Pancreas (tissue), 10 donors: Measurements from ENCODE around the gene ZBTB48. TPM values are rescaled to one million over a fixed set of nuclear protein-coding genes. Genes with fewer than 3 reads are reported as not detected.

Experiments
- ATAC-seq, 4 donors: fragments of 200-7000 bp; cut with Tn5 transposase; one replicate each; pipeline versions ENCODE4 v1.8.0 to v1.9.1; 2020; ENCODE audit warnings: mild to moderate bottlenecking in 4 of 4, moderate library complexity in 4 of 4
- DNase-seq, 6 donors: peaks; one replicate each; pipeline ENCODE4 v3.0.0-alpha.2; 2020
- FAIRE-seq: peaks from 2 replicates; lab custom pipeline; 2012; peaks lifted over from hg19 to GRCh38; lab: Jason Lieb, UNC
- H3K27ac ChIP-seq, 4 donors: fragments of 200-600 bp; sonication (generic); 1 replicate in 3 of 4; 2 replicates in 1 of 4; pipeline versions ENCODE4 v1.5.0 to v1.8.0; 2020
- H3K27me3 ChIP-seq, 4 donors: fragments of 200-600 bp; one replicate each; pipeline ENCODE4 v1.8.0; 2021
- H3K36me3 ChIP-seq, 3 donors: fragments of 200-600 bp; sonication (generic) in 1 of 3; one replicate each; pipeline versions ENCODE4 v1.5.0 to v1.8.0; 2020 to 2021
- H3K4me1 ChIP-seq, 3 donors: fragments of 200-600 bp; one replicate each; pipeline ENCODE4 v1.8.0; 2021
- H3K4me3 ChIP-seq, 4 donors: fragments of 200-600 bp; sonication (generic) in 2 of 4; one replicate each; pipeline versions ENCODE4 v1.5.0 to v1.8.0; 2020 to 2021
- H3K9me3 ChIP-seq, 4 donors: fragments of 200-600 bp; one replicate each; pipeline ENCODE4 v1.8.0; 2021
- CTCF ChIP-seq, 4 donors: fragments of 200-600 bp; sonication (generic) in 3 of 4; IDR thresholded peaks; one replicate each; pipeline versions ENCODE4 v1.5.0 to v1.8.0; 2021; ENCODE audit warnings: antibody characterized with exemption in 4 of 4
- WGBS, 2 donors: extraction: QIAGEN DNeasy Blood & Tissue Kit; methylation state at CpG; one replicate each; pipeline ENCODE4 v1.1.7; 2013; 5-methylcytosine and 5-hydroxymethylcytosine counted together
- intact Hi-C, 3 donors: fragments of 100-400 bp; cut with DNase I; formaldehyde crosslinking; loops; one replicate each; pipeline versions ENCODE4 v1.11.1 to v1.14.2; 2022
- polyA plus RNA-seq, 2 donors: library from polyadenylated mRNA; stranded (reverse); fragments of 200-250 nt; gene quantifications; one replicate each; pipeline ENCODE4 v1.2.3, GENCODE V29; 2013
- total RNA-seq, 6 donors: library from RNA; stranded (reverse); fragmentation: NEBNext Ultra II Directional in 4 of 6; extraction: Animal tissue kit (Norgen Biotek cat#: 25700) in 4 of 6; gene quantifications; one replicate each; pipeline versions ENCODE4 v1.2.1 to v1.2.4, GENCODE V29; 2021 to 2023
- donor health status: healthy with polysubstance abuse.
- donor health status: DM: no; HTN: no; CAD: no; lungs with moderate emphysema.
- donor health status: DM: no; HTN: no; CAD: no.
- donor health status: control.
- donor health status: control.
- donor health status: Bipolar disorder and iron deficiency.
- donor health status: DM: yes; HTN: yes; CAD: no.
- donor health status: DM: no; HTN: no; CAD: no.
- donor health status: DM: no; HTN: no; CAD: no.
- donor health status: DM: yes; HTN: yes; CAD: no.

The ZBTB48 gene
- total and polyA plus RNA-seq, 8 donors = 15.2 to 143 (median 18.4) TPM

- H3K27me3 ChIP-seq = no peaks in the 10 kb centered on the region
- intact Hi-C loops = no loop called here
- 1% methylated on average over 67 to 113 of the region's 117 CpGs for WGBS, 2 donors
- H3K36me3 ChIP-seq = no peaks in the 10 kb centered on the region
- peaks cover 6 to 9% (median 8%) of the 10 kb centered on the region in 3 donors for H3K4me1 ChIP-seq
- peak overlapping the region; percentile 86 to 97 (median 91) for H3K4me3 ChIP-seq
- no peak for FAIRE-seq
- H3K27ac ChIP-seq = peak overlapping the region; percentile 71 to 84 (median 82)
- no peaks in the 10 kb centered on the region for H3K9me3 ChIP-seq
- peak; percentile 4 to 20 (median 7) for ATAC-seq
- peak in 5 of 6 donors; percentile 59 to 80 (median 69) for DNase-seq
- no peak for TF ChIP-seq CTCF (IDR thresholded peaks at IDR 0.05)
Observed at GRCh38 chr1:6614019-6614928, 34.5 kb downstream of the ZBTB48 start.

GRCh38 chr1:6614929-6615785, 35.4 kb downstream of the ZBTB48 start:
- FAIRE-seq = no peak
- no peaks in the 10 kb centered on the region for H3K27me3 ChIP-seq
- TF ChIP-seq CTCF (IDR thresholded peaks at IDR 0.05) = no peak
- no peaks in the 10 kb centered on the region for H3K9me3 ChIP-seq
- peak in 1 of 6 donors; percentile 73 for DNase-seq
- 1 to 2% methylated on average over 50 to 82 of the region's 82 CpGs for WGBS, 2 donors
- H3K36me3 ChIP-seq = peaks cover 0 to 3% (median 0%) of the 10 kb centered on the region in 3 donors
- no peak for ATAC-seq
- H3K27ac ChIP-seq = peak overlapping the region in 3 of 4 donors; percentile 16 to 84 (median 82)
- peaks cover 6 to 9% (median 8%) of the 10 kb centered on the region in 3 donors for H3K4me1 ChIP-seq
- intact Hi-C loops = no loop called here
- H3K4me3 ChIP-seq = peak overlapping the region; percentile 86 to 97 (median 91)

- H3K27ac ChIP-seq = no peak overlapping the region
- FAIRE-seq (no peak), ATAC-seq (no peak), DNase-seq (no peak)
- WGBS, 2 donors = 91 to 94% methylated on average over 4 of the region's 4 CpGs
- no peak overlapping the region for H3K4me3 ChIP-seq
- H3K4me1 ChIP-seq = peaks cover 0 to 4% (median 0%) of the 10 kb centered on the region in 3 donors
- H3K27me3 ChIP-seq = no peaks in the 10 kb centered on the region
- H3K9me3 ChIP-seq = no peaks in the 10 kb centered on the region
- no peak for TF ChIP-seq CTCF (IDR thresholded peaks at IDR 0.05)
- intact Hi-C loops = no loop called here
- H3K36me3 ChIP-seq = peaks cover 0 to 16% (median 4%) of the 10 kb centered on the region in 3 donors
Observed at GRCh38 chr1:6619045-6619444, 39.3 kb downstream of the ZBTB48 start.

- intact Hi-C loops = no loop called here
- H3K36me3 ChIP-seq = peaks cover 0 to 16% (median 4%) of the 10 kb centered on the region in 3 donors
- DNase-seq = no peak
Observed at GRCh38 chr1:6621429-6622391, 41.9 kb downstream of the ZBTB48 start.

More at GRCh38 chr1:6621429-6622391, 41.9 kb downstream of the ZBTB48 start:
- no peak overlapping the region for H3K4me3 ChIP-seq
- no peaks in the 10 kb centered on the region for H3K9me3 ChIP-seq
- 91% methylated on average over 41 of the region's 41 CpGs for WGBS, 2 donors
- no peak for TF ChIP-seq CTCF (IDR thresholded peaks at IDR 0.05)
- ATAC-seq (no peak), FAIRE-seq (no peak)
- H3K27me3 ChIP-seq = no peaks in the 10 kb centered on the region
- peaks cover 0 to 7% (median 6%) of the 10 kb centered on the region in 3 donors for H3K4me1 ChIP-seq
- H3K27ac ChIP-seq = no peak overlapping the region
